ENCODE data around the gene ATG7.
"Not testable (repeated sequence)": the region's sequence is repeated elsewhere in the genome, so short reads cannot be mapped to it uniquely, and the experiment has no call there.

Gene ATG7

GRCh38 chr3:11452312-11452711 is 180.1 kb downstream of the ATG7 start:
- no peak for TF ChIP-seq CTCF (IDR thresholded peaks at IDR 0.05; ENCODE audit: borderline replicate concordance, control extremely low read depth, extremely low read depth, insufficient read depth, missing control alignments)
- in situ Hi-C loops (cut with MboI; ENCODE audit: low sequenced_read_pairs, unreplicated experiment) = no loop called here
- no peak for DNase-seq (ENCODE audit: low spot score)

GRCh38 chr3:11452885-11453847 is 181.0 kb downstream of the ATG7 start:
- in situ Hi-C loops (cut with MboI; ENCODE audit: low sequenced_read_pairs, unreplicated experiment) = no loop called here
- no peak for TF ChIP-seq CTCF (IDR thresholded peaks at IDR 0.05; ENCODE audit: borderline replicate concordance, control extremely low read depth, extremely low read depth, insufficient read depth, missing control alignments)
- no peak for DNase-seq (ENCODE audit: low spot score)

DNA sequence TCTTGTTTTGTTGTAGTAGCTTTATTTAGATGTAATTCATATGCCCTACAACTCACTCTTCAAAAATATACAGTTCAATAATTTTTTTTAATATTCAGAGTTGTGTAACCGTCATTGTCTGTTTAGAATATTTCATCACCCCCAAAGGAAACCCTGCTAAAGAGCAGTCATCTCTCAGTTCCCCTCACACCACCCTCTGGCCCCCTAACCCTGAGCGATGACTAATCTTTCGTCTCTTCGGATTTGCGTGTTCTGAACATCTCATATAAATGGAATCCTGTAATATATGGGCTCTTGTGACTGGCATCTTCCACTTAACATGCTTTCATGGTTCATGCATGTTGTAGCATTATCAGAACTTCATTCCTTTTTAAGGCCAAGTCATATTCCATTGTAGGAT is 183.8 kb downstream of the ATG7 start:
- DNase-seq (ENCODE audit: low spot score) = no peak
- TF ChIP-seq CTCF (IDR thresholded peaks at IDR 0.05; ENCODE audit: borderline replicate concordance, control extremely low read depth, extremely low read depth, insufficient read depth, missing control alignments) = no peak
- in situ Hi-C loops (cut with MboI; ENCODE audit: low sequenced_read_pairs, unreplicated experiment) = no loop called here

GRCh38 chr3:11457135-11457534 is 184.9 kb downstream of the ATG7 start:
- no peak for TF ChIP-seq CTCF (IDR thresholded peaks at IDR 0.05; ENCODE audit: borderline replicate concordance, control extremely low read depth, extremely low read depth, insufficient read depth, missing control alignments)
- DNase-seq (ENCODE audit: low spot score) = no peak
- in situ Hi-C loops (cut with MboI; ENCODE audit: low sequenced_read_pairs, unreplicated experiment) = no loop called here

DNA sequence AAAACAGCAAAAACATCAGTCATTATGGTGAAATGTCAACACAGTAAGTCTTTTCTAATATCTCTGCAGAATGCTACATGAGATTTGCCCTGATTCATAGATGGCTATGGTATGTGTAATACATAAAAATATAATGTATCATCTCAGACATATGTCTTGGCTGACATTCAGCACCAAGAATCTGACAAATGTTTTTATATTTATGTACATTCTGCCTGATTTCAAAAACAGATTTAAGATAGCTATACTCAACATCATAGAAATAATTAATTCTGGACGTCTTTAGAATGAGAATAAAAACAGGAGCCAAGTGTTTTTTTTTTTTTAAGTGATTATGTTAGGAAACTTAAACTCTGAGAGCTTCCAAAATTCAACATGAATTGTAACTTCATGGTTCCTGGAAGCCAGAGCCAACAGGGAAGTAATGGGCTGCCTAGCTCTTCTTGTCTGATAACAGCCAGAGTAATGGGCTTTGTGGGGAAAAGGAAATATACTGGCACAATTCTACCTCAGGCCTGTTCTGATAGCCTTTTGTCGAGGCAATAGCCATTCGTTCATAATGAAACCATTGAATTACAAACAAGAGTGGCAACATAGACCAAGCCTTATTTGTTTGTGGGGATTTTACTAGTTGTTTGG is 187.1 kb downstream of the ATG7 start:
- no peak for TF ChIP-seq CTCF (IDR thresholded peaks at IDR 0.05; ENCODE audit: borderline replicate concordance, control extremely low read depth, extremely low read depth, insufficient read depth, missing control alignments)
- DNase-seq (ENCODE audit: low spot score) = no peak
- in situ Hi-C loops (cut with MboI; ENCODE audit: low sequenced_read_pairs, unreplicated experiment) = no loop called here

DNA sequence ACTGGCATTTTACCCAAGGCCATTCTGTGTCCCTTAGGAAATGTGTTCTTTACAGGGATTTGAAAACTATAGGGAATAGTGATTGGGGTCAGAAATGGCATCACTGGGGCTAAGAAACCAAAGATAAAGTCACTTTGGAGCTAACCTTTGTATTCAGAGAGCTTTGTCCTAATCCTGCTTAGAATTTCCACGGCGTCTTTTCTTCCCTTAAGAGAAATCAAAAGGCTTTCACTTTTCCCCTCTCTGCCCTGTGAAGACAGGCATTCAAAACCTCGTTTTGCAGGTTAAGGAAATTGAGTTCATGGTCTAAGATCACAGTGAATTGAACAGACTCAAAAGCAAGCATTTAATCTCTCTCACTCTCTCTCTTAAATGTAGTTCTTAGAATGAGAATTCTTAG is 189.0 kb downstream of the ATG7 start:
- no peak for TF ChIP-seq CTCF (IDR thresholded peaks at IDR 0.05; ENCODE audit: borderline replicate concordance, control extremely low read depth, extremely low read depth, insufficient read depth, missing control alignments)
- in situ Hi-C loops (cut with MboI; ENCODE audit: low sequenced_read_pairs, unreplicated experiment) = no loop called here
- DNase-seq (ENCODE audit: low spot score) = no peak

GRCh38 chr3:11462673-11463072 is 190.5 kb downstream of the ATG7 start:
- DNase-seq (ENCODE audit: low spot score); in situ Hi-C loops (cut with MboI; ENCODE audit: low sequenced_read_pairs, unreplicated experiment): not testable (repeated sequence)

All from GM13976 (cell line).